DND-41 (cell line): ENCODE results near the gene RPAIN.

Source experiments
- CTCF ChIP-seq: IDR thresholded peaks from 2 replicates; pipeline ENCODE4 v1.5.1; 2012; ENCODE audit warnings: borderline replicate concordance, low read length, moderate library complexity, mild to moderate bottlenecking; ENCODE audit not compliant: poor library complexity, severe bottlenecking; ENCODE audit errors: extremely low read depth
- EZH2 ChIP-seq: IDR thresholded peaks from 3 replicates; pipeline ENCODE4 v1.6.1; 2012; ENCODE audit warnings: borderline replicate concordance, low read depth, mild to moderate bottlenecking, moderate library complexity, low read length, inconsistent platforms; ENCODE audit not compliant: severe bottlenecking

GRCh38 chr17:5422505-5422904 is 2.5 kb downstream of the RPAIN start:
- TF ChIP-seq CTCF (no peak), EZH2 (no peak)
